H9 (cell line): ENCODE results near the gene PPP1CA. TPM values are rescaled to one million over a fixed set of nuclear protein-coding genes. Genes with fewer than 3 reads are reported as not detected.

ENCODE experiments used
- DNase-seq: peaks from one replicate; pipeline ENCODE4 v3.0.0-alpha.2; 2017
- H2AFZ ChIP-seq: one replicate; pipeline ENCODE4 v1.6.1; 2013; ENCODE audit warnings: mild to moderate bottlenecking, low read length, control low read depth, moderate library complexity
- H2AK5ac ChIP-seq: 2 replicates; pipeline ENCODE4 v1.6.1; 2013; ENCODE audit warnings: low read length, control low read depth, mixed read lengths; ENCODE audit not compliant: insufficient read length
- H2BK120ac ChIP-seq: one replicate; pipeline ENCODE4 v1.6.1; 2013; ENCODE audit warnings: low read depth, mild to moderate bottlenecking, low read length, control low read depth, inconsistent platforms; ENCODE audit not compliant: poor library complexity, severe bottlenecking
- H2BK12ac ChIP-seq: 2 replicates; pipeline ENCODE4 v1.6.1; 2013; ENCODE audit warnings: low read length, control low read depth, mixed read lengths, low read depth; ENCODE audit not compliant: insufficient read length
- H2BK15ac ChIP-seq: 2 replicates; pipeline ENCODE4 v1.6.1; 2013; ENCODE audit warnings: low read depth, low read length, control low read depth
- H2BK20ac ChIP-seq: one replicate; pipeline ENCODE4 v1.6.1; 2013; ENCODE audit warnings: low read depth, mild to moderate bottlenecking, low read length, control low read depth, inconsistent platforms; ENCODE audit not compliant: poor library complexity, severe bottlenecking
- H2BK5ac ChIP-seq: 2 replicates; pipeline ENCODE4 v1.6.1; 2013; ENCODE audit warnings: low read length, control low read depth, mixed read lengths; ENCODE audit not compliant: insufficient read length
- H3K14ac ChIP-seq: 2 replicates; pipeline ENCODE4 v1.6.1; 2013; ENCODE audit warnings: low read length, control low read depth; ENCODE audit not compliant: insufficient read depth
- H3K18ac ChIP-seq: 2 replicates; pipeline ENCODE4 v1.6.1; 2013; ENCODE audit warnings: low read depth, mild to moderate bottlenecking, mixed read lengths, low read length, control low read depth; ENCODE audit not compliant: insufficient read length
- H3K23ac ChIP-seq: 2 replicates; pipeline ENCODE4 v1.6.1; 2013; ENCODE audit warnings: low read length, control low read depth, mixed read lengths, low read depth; ENCODE audit not compliant: insufficient read length
- H3K23me2 ChIP-seq: 2 replicates; pipeline ENCODE4 v1.6.1; 2013; ENCODE audit warnings: low read depth, mild to moderate bottlenecking, mixed read lengths, low read length, control low read depth; ENCODE audit not compliant: insufficient read length, poor library complexity, severe bottlenecking
- H3K27ac ChIP-seq: 2 replicates; pipeline ENCODE4 v1.5.1; 2013; ENCODE audit warnings: low read length, control low read depth, mixed read lengths, low read depth; ENCODE audit not compliant: insufficient read length
- H3K27me3 ChIP-seq: 2 replicates; pipeline ENCODE4 v1.6.1; 2013; ENCODE audit warnings: low read length, control low read depth, inconsistent platforms; ENCODE audit not compliant: insufficient read depth
- H3K4ac ChIP-seq: 2 replicates; pipeline ENCODE4 v1.6.1; 2013; ENCODE audit warnings: low read depth, mild to moderate bottlenecking, control low read depth, inconsistent platforms, low read length, moderate library complexity
- H3K4me1 ChIP-seq: 2 replicates; pipeline ENCODE4 v1.6.1; 2013; ENCODE audit warnings: low read length, control low read depth, inconsistent platforms; ENCODE audit not compliant: insufficient read depth
- H3K4me2 ChIP-seq: 2 replicates; pipeline ENCODE4 v1.6.1; 2013; ENCODE audit warnings: low read length, control low read depth, mixed read lengths; ENCODE audit not compliant: insufficient read length, insufficient read depth
- H3K56ac ChIP-seq: 2 replicates; pipeline ENCODE4 v1.6.1; 2013; ENCODE audit warnings: low read depth, mild to moderate bottlenecking, mixed read lengths, low read length, control low read depth; ENCODE audit not compliant: insufficient read length
- H3K79me1 ChIP-seq: 2 replicates; pipeline ENCODE4 v1.6.1; 2013; ENCODE audit warnings: low read depth, mild to moderate bottlenecking, moderate library complexity, low read length, control low read depth, inconsistent platforms; ENCODE audit not compliant: insufficient read depth, poor library complexity, severe bottlenecking
- H3K79me2 ChIP-seq: 2 replicates; pipeline ENCODE4 v1.6.1; 2013; ENCODE audit warnings: low read length, control low read depth, inconsistent platforms; ENCODE audit not compliant: insufficient read depth
- H3K9ac ChIP-seq: 2 replicates; pipeline ENCODE4 v1.6.1; 2013; ENCODE audit warnings: low read length, control low read depth, mixed read lengths; ENCODE audit not compliant: insufficient read length; ENCODE audit errors: extremely low read depth
- H3K9me3 ChIP-seq: one replicate; pipeline ENCODE4 v1.6.1; 2013; ENCODE audit warnings: low read depth, low read length, inconsistent platforms; ENCODE audit not compliant: control insufficient read depth
- H3T11ph ChIP-seq: one replicate; pipeline ENCODE4 v1.6.1; 2013; ENCODE audit warnings: mild to moderate bottlenecking, low read length, control low read depth, inconsistent platforms
- H4K20me1 ChIP-seq: one replicate; pipeline ENCODE4 v1.6.1; 2013; ENCODE audit not compliant: control insufficient read depth, insufficient read length, insufficient read depth
- H4K5ac ChIP-seq: 2 replicates; pipeline ENCODE4 v1.6.1; 2013; ENCODE audit warnings: low read depth, mild to moderate bottlenecking, mixed read lengths, low read length, control low read depth; ENCODE audit not compliant: insufficient read length
- H4K8ac ChIP-seq: replicated peaks from 2 replicates; pipeline ENCODE4 v1.6.1; 2013; ENCODE audit warnings: low read length, control low read depth, mixed read lengths, low read depth; ENCODE audit not compliant: insufficient read length
- H4K91ac ChIP-seq: 2 replicates; pipeline ENCODE4 v1.6.1; 2013; ENCODE audit warnings: low read depth, mild to moderate bottlenecking, moderate library complexity, mixed read lengths, low read length, control low read depth; ENCODE audit not compliant: insufficient read length
- H3K27ac Mint-ChIP-seq, 3 experiments: 2 replicates in 2 of 3; 3 replicates in 1 of 3; pipeline ENCODE4 v1.8.0; 2020 to 2021; ENCODE audit warnings: mixed read lengths in 3 of 3, mild to moderate bottlenecking in 1 of 3, moderate library complexity in 1 of 3
- H3K27me3 Mint-ChIP-seq: 2 replicates; pipeline ENCODE4 v1.8.0; 2021; ENCODE audit warnings: low read depth, mild to moderate bottlenecking, moderate library complexity, mixed read lengths
- H3K36me3 Mint-ChIP-seq, 3 experiments: 2 replicates in 2 of 3; 3 replicates in 1 of 3; pipeline ENCODE4 v1.8.0; 2020 to 2021; ENCODE audit warnings: low read depth in 3 of 3, mixed read lengths in 3 of 3; ENCODE audit not compliant: insufficient read depth in 1 of 3
- H3K4me1 Mint-ChIP-seq, 2 experiments: 2 replicates each; pipeline ENCODE4 v1.8.0; 2020; ENCODE audit warnings: mixed read lengths in 2 of 2
- H3K4me3 Mint-ChIP-seq, 2 experiments: 2 replicates in 1 of 2; 3 replicates in 1 of 2; pipeline ENCODE4 v1.8.0; 2020 to 2021; ENCODE audit warnings: mild to moderate bottlenecking in 2 of 2, mixed read lengths in 2 of 2, moderate library complexity in 1 of 2
- H3K9me3 Mint-ChIP-seq, 2 experiments: 2 replicates in 1 of 2; 3 replicates in 1 of 2; pipeline ENCODE4 v1.8.0; 2020; ENCODE audit warnings: mild to moderate bottlenecking in 2 of 2, mixed read lengths in 2 of 2, moderate library complexity in 1 of 2
- CTCF ChIP-seq: fragments of 200-600 bp; sonication (generic); conservative IDR thresholded peaks from 3 replicates; pipeline ENCODE4 v1.8.0; 2021; ENCODE audit warnings: antibody characterized with exemption, mild to moderate bottlenecking
- WGBS: extraction: QIAGEN DNeasy Blood & Tissue Kit; methylation state at CpG from one replicate; pipeline ENCODE4 v1.1.7; 2013; ENCODE audit warnings: missing lambda C conversion rate, low lambda C conversion rate, mixed read lengths; ENCODE audit not compliant: insufficient read length; ENCODE audit errors: extremely low coverage; 5-methylcytosine and 5-hydroxymethylcytosine counted together
- total RNA-seq: library from RNA; stranded (reverse); gene quantifications from 2 replicates; pipeline ENCODE4 v1.2.1, GENCODE V29; 2021

PPP1CA gene
- total RNA-seq, 1 experiment from 2014 or later, result 205 TPM

GRCh38 chr11:67433536-67434394 is 32.1 kb upstream of the PPP1CA start:
- Histone ChIP-seq H4K91ac (no peak overlapping the region), H3K4me2 (no peak overlapping the region), H4K8ac (no peak overlapping the region), H4K20me1 (no peaks in the 10 kb centered on the region), H2BK12ac (no peak overlapping the region), H2BK15ac (no peak overlapping the region), H3K18ac (no peak overlapping the region), H2AK5ac (no peak overlapping the region), H3K9ac (no peak overlapping the region), H3K56ac (no peak overlapping the region), H3K27ac (no peak overlapping the region), H2BK120ac (no peak overlapping the region), H3K9me3 (no peaks in the 10 kb centered on the region), H3K4ac (no peak overlapping the region), H3K23ac (no peak overlapping the region), H4K5ac (no peak overlapping the region), H3K79me1 (no peaks in the 10 kb centered on the region), H3K14ac (no peak overlapping the region), H3K79me2 (no peaks in the 10 kb centered on the region; the same call in 1 of the 2 replicates), H3K23me2 (peaks cover 2% of the 10 kb centered on the region), H3K4me1 (no peaks in the 10 kb centered on the region; the same call in 1 of the 2 replicates), H2AFZ (no peak overlapping the region), H3K27me3 (no peaks in the 10 kb centered on the region), H2BK5ac (no peak overlapping the region), H3T11ph (no peak overlapping the region), H2BK20ac (no peak overlapping the region)
- no peak for DNase-seq
- peaks cover 4 to 12% of the 10 kb centered on the region in 2 experiments for H3K4me1 Mint-ChIP-seq
- no peak overlapping the region for H3K27ac Mint-ChIP-seq
- no CpG with 5 or more reads among the region's 22 CpGs for WGBS
- H3K36me3 Mint-ChIP-seq, result peaks cover 9 to 41% (median 35%) of the 10 kb centered on the region in 3 experiments; a peak in 6 of 7 replicates
- no peaks in the 10 kb centered on the region for H3K9me3 Mint-ChIP-seq
- no peak overlapping the region for H3K4me3 Mint-ChIP-seq
- TF ChIP-seq CTCF, result no peak
- no peaks in the 10 kb centered on the region; the same call in 1 of the 2 replicates for H3K27me3 Mint-ChIP-seq
